K562 (cell line): ENCODE measurements around the gene BRWD1. TPM values are rescaled to one million over a fixed set of nuclear protein-coding genes. Genes with fewer than 3 reads are reported as not detected.

ENCODE experiments used
- ATAC-seq: fragments of 200-7000 bp; cut with Tn5 transposase; 3 replicates; pipeline ENCODE4 v1.9.1; 2020; ENCODE audit warnings: moderate library complexity
- BruUV-seq: library from RNA; stranded (reverse); fragments of 400-500 nt; replicated peaks from 2 replicates; lab custom pipeline; 2021; lab: Mats Ljungman, UMichigan
- CTCF ChIA-PET: fragments of 300-600 bp; formaldehyde crosslinking; extraction: SDS; loops from one replicate; lab custom pipeline; 2021; ENCODE audit warnings: low intra/inter-chr PET ratio; lab: Yijun Ruan, JAX
- POLR2A ChIA-PET: fragments of 300-600, 350-650 bp; sonication (Branson Sonifier 250); formaldehyde crosslinking; extraction: SDS; loops from one replicate; lab custom pipeline; 2021; ENCODE audit warnings: antibody characterized with exemption, inconsistent platforms; lab: Yijun Ruan, JAX
- DNase-seq, 4 experiments: peaks; one replicate each; pipeline versions ENCODE4 v3.0.0 to v3.0.0-alpha.2; 2011 to 2018; ENCODE audit warnings: low spot score in 3 of 4, mixed read lengths in 3 of 4; ENCODE audit errors: extremely low read depth in 1 of 4
- FAIRE-seq: peaks from 2 replicates; lab custom pipeline; 2011; peaks lifted over from hg19 to GRCh38; lab: Jason Lieb, UNC
- H2AFZ ChIP-seq: 2 replicates; pipeline ENCODE4 v1.6.0; 2011; ENCODE audit warnings: low read depth, low read length, control low read depth, inconsistent platforms
- H3K27ac ChIP-seq: fragments of 200-600 bp; 3 replicates; pipeline ENCODE4 v1.8.0; 2011; ENCODE audit warnings: low read depth, mild to moderate bottlenecking, control low read depth, inconsistent platforms, low read length, moderate library complexity, mixed read lengths; ENCODE audit errors: extremely low read depth
- H3K27me3 ChIP-seq, 2 experiments: fragments of 300-600 bp in 1 of 2; 2 replicates in 1 of 2; 3 replicates in 1 of 2; pipeline versions ENCODE4 v1.6.0 to v1.8.0; 2011; ENCODE audit warnings: inconsistent platforms in 2 of 2, low read length in 2 of 2, mild to moderate bottlenecking in 1 of 2, mixed read lengths in 1 of 2, moderate library complexity in 1 of 2; ENCODE audit not compliant: control insufficient read depth in 2 of 2, insufficient read depth in 2 of 2
- H3K36me3 ChIP-seq: fragments of 300-600 bp; 3 replicates; pipeline ENCODE4 v1.8.0; 2011; ENCODE audit warnings: mild to moderate bottlenecking, low read length, inconsistent platforms; ENCODE audit not compliant: control insufficient read depth, insufficient read depth
- H3K4me1 ChIP-seq, 2 experiments: fragments of 200-600 bp in 1 of 2; replicated peaks in 1 of 2; 2 replicates in 1 of 2; 3 replicates in 1 of 2; pipeline versions ENCODE4 v1.5.1 to v1.8.0; 2011; ENCODE audit warnings: inconsistent platforms in 2 of 2, low read length in 2 of 2, mild to moderate bottlenecking in 1 of 2, mixed read lengths in 1 of 2, moderate library complexity in 1 of 2; ENCODE audit not compliant: control insufficient read depth in 2 of 2, insufficient read depth in 2 of 2
- H3K4me2 ChIP-seq: 2 replicates; pipeline ENCODE4 v1.6.1; 2011; ENCODE audit warnings: low read length, control low read depth, inconsistent platforms, mixed read lengths; ENCODE audit not compliant: insufficient read depth
- H3K4me3 ChIP-seq: fragments of 200-600 bp; sonication (generic), shearing (Covaris generic); 2 replicates; pipeline ENCODE4 v1.5.1; 2016; ENCODE audit warnings: control low read depth, inconsistent platforms
- H3K79me2 ChIP-seq: fragments of 200-600 bp; 3 replicates; pipeline ENCODE4 v1.8.0; 2011; ENCODE audit warnings: low read length, inconsistent platforms; ENCODE audit not compliant: control insufficient read depth, insufficient read depth
- H3K9ac ChIP-seq, 2 experiments: 2 replicates each; pipeline versions ENCODE4 v1.6.0 to v1.6.1; 2011; ENCODE audit warnings: low read depth in 2 of 2, low read length in 2 of 2, control low read depth in 1 of 2, inconsistent platforms in 1 of 2, mild to moderate bottlenecking in 1 of 2, mixed read lengths in 1 of 2; ENCODE audit not compliant: insufficient read depth in 1 of 2
- H3K9me1 ChIP-seq: one replicate; pipeline ENCODE4 v1.6.0; 2011; ENCODE audit warnings: inconsistent platforms, mild to moderate bottlenecking, low read length, moderate library complexity; ENCODE audit not compliant: control insufficient read depth, insufficient read depth
- H3K9me3 ChIP-seq: replicated peaks from 2 replicates; pipeline ENCODE4 v1.5.1; 2011; ENCODE audit warnings: low read depth, low read length, inconsistent platforms; ENCODE audit not compliant: control insufficient read depth, insufficient read depth
- H4K20me1 ChIP-seq: replicated peaks from 2 replicates; pipeline ENCODE4 v1.6.1; 2011; ENCODE audit warnings: low read length, inconsistent platforms, mixed read lengths; ENCODE audit not compliant: control insufficient read depth, insufficient read depth
- CBX1 ChIP-seq: sonication (generic); IDR thresholded peaks from 2 replicates; pipeline ENCODE4 v1.6.1; 2016; ENCODE audit warnings: antibody characterized with exemption, low read depth, mild to moderate bottlenecking
- CCNT2 ChIP-seq: IDR thresholded peaks from 2 replicates; pipeline ENCODE4 v1.6.1; 2011; ENCODE audit warnings: borderline replicate concordance, low read depth, mild to moderate bottlenecking, moderate library complexity, mixed read lengths, low read length; ENCODE audit not compliant: insufficient read length; ENCODE audit errors: extremely low read depth
- ELF2 ChIP-seq: fragments of 250-450 bp; sonication (Bioruptor Pico); IDR thresholded peaks from 2 replicates; pipeline ENCODE4 v1.5.0; 2021; ENCODE audit warnings: mild to moderate bottlenecking
- ETS2 ChIP-seq: IDR thresholded peaks from 2 replicates; pipeline ENCODE4 v1.6.1; 2016; ENCODE audit warnings: borderline replicate concordance, missing genetic modification characterization, mild to moderate bottlenecking, moderate library complexity, missing compliant biosample characterization; ENCODE audit not compliant: poor library complexity, severe bottlenecking
- FOXA1 ChIP-seq: fragments of 450-650 bp; IDR thresholded peaks from 2 replicates; pipeline ENCODE4 v1.6.1; 2016; ENCODE audit warnings: mild to moderate bottlenecking, borderline replicate concordance
- PKNOX1 ChIP-seq: fragments of 450-650 bp; IDR thresholded peaks from 2 replicates; pipeline ENCODE4 v1.6.1; 2016
- SMAD2 ChIP-seq: fragments of 150-350 bp; IDR thresholded peaks from 2 replicates; pipeline ENCODE4 v1.6.1; 2014; ENCODE audit warnings: low read depth, mild to moderate bottlenecking, low read length
- ZBTB2 ChIP-seq: fragments of 450-650 bp; IDR thresholded peaks from 2 replicates; pipeline ENCODE4 v1.6.1; 2016; ENCODE audit warnings: antibody characterized with exemption
- ZNF146 ChIP-seq: IDR thresholded peaks from one replicate; pipeline ENCODE4 v1.6.1; 2018; ENCODE audit warnings: missing compliant biosample characterization; ENCODE audit not compliant: unreplicated experiment
- WGBS: fragments of 100-300 bp; shearing (Covaris generic); methylation state at CpG from one replicate; pipeline ENCODE4 v1.1.6; 2016; ENCODE audit warnings: low coverage, mixed read lengths; ENCODE audit not compliant: insufficient coverage; ENCODE audit errors: missing lambda C conversion rate; 5-methylcytosine and 5-hydroxymethylcytosine counted together
- in situ Hi-C: fragments of 300-500 bp; cut with MboI; formaldehyde crosslinking; loops from 4 replicates; pipeline ENCODE4 v1.15.0; 2018; ENCODE audit warnings: inconsistent platforms, mixed read lengths
- intact Hi-C: fragments of 100-400 bp; cut with micrococcal nuclease; formaldehyde crosslinking; loops from 2 replicates; pipeline ENCODE4 v1.14.2; 2022
- polyA plus RNA-seq, 8 experiments: library from polyadenylated mRNA; depleted of rRNA in 4 of 8; stranded (reverse) in 5 of 8; unstranded in 3 of 8; fragments of >200 nt; fragmentation: Nextera tagmentation in 2 of 8; fragmentation: Illumina TruSeq in 1 of 8; extraction: Ambion mirVana in 2 of 8; extraction: Trizol in 1 of 8; gene quantifications; 2 replicates each; pipeline versions ENCODE4 v1.2.1 to v1.2.3, GENCODE V29; 2011 to 2014; ENCODE audit warnings: inconsistent platforms in 1 of 8, missing spikeins in 1 of 8
- total RNA-seq, 7 experiments: library from RNA; depleted of rRNA in 6 of 7; stranded (reverse); fragments of >200 nt in 6 of 7; fragmentation: Illumina TruSeq in 2 of 7; extraction: Trizol in 2 of 7; gene quantifications; 2 replicates each; pipeline versions ENCODE4 v1.2.1 to v1.2.3, GENCODE V29; 2011 to 2021; ENCODE audit warnings: low replicate concordance in 1 of 7

Gene BRWD1
- total and polyA plus RNA-seq, 9 of the 15 experiments (the other 6 are each of a cell fraction or from before 2014, with no cell fraction given) = 10.1 to 60.2 (median 34.1) TPM

- H3K9me1 ChIP-seq = no peaks in the 10 kb centered on the region
- in situ Hi-C loops = no loop called here
- H3K27ac ChIP-seq = no peak overlapping the region
- H3K4me3 ChIP-seq = no peak overlapping the region
- no peak overlapping the region for H3K9ac ChIP-seq
- no peaks in the 10 kb centered on the region for H3K4me1 ChIP-seq
- no peaks in the 10 kb centered on the region for H3K27me3 ChIP-seq
- H3K9me3 ChIP-seq = no peaks in the 10 kb centered on the region
- POLR2A ChIA-PET = interaction anchor here (1.5 to 3.5 kb wide), 2 partner anchors 11 to 12 kb away, joined by 3 to 10 read pairs; no protein-coding TSS in a partner anchor
- no peak for ATAC-seq
- H3K79me2 ChIP-seq = no peaks in the 10 kb centered on the region
- CTCF ChIA-PET = no interaction called here
- H3K36me3 ChIP-seq = peaks cover 77% of the 10 kb centered on the region
- DNase-seq = no peak
- intact Hi-C loops = no loop called here
- TF ChIP-seq ZBTB2 (no peak), FOXA1 (no peak), CBX1 (no peak), SMAD2 (no peak), PKNOX1 (no peak), ZNF146 (CRISPR knock-in tag) (no peak), ETS2 (tag) (no peak), CCNT2 (no peak), ELF2 (CRISPR knock-in tag) (no peak)
- no peaks in the 10 kb centered on the region for H4K20me1 ChIP-seq
- H2AFZ ChIP-seq = no peak overlapping the region
- FAIRE-seq = no peak
- H3K4me2 ChIP-seq = no peak overlapping the region
- 92% methylated on average over 3 of the region's 3 CpGs for WGBS
- no TSS peak for BruUV-seq
Observed at GRCh38 chr21:39221997-39222486, 91.4 kb downstream of the BRWD1 start.
